GM19463 (cell line): ENCODE measurements around the gene GP1BB.

Experiments
- ATAC-seq: cut with Tn5 transposase; IDR thresholded peaks from one replicate; pipeline ENCODE4 v1.9.1; 2021; ENCODE audit warnings: mild to moderate bottlenecking, moderate library complexity; ENCODE audit not compliant: unreplicated experiment

Gene GP1BB

DNA sequence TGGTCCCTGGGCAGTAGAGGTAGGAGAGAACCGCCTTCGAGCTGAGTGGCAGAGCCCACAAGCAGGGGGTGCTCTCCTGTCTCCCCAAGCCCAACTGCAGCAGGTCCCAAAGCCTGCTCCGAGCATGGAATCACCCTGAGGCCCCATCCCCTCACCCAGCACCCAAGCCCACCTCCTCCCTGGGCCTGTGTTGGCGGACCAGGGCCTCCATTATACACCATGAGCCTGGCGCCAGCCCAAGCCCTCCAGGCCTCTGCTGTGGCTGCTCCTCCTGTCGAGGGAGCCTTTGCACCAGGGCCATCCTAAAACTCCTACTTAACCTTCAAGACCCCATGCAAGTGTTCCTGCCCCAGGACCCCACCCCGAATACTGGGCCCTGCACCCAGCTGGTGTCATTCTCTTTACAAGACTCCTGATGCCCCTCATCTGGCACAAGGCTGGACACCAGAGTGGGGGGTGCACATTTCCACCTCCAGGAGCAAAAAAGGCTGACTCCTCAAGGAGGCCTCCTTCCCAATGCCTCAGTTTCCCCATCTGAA is 16.6 kb downstream of the GP1BB start:
- ATAC-seq: no peak

DNA sequence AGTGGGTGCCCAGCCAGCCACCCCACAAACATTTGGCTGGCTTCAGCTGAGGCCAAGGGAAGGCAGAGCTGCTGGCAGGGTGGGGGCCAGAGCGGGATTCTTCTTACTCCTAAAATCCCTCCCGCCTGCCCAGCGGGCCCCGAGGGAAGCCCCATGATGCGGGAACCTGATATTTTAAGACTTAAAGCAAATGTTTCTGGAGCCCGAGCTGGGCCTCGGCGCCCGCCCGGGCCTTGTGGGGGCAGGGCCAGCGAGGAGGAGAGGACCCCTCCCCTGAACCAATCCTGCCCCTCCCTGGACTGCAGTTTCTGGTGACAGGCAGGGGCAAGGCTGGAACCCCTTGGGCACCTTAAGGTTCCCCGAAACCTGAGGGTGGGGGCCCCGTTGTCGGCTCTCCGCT is 17.2 kb downstream of the GP1BB start:
- ATAC-seq: no peak

DNA sequence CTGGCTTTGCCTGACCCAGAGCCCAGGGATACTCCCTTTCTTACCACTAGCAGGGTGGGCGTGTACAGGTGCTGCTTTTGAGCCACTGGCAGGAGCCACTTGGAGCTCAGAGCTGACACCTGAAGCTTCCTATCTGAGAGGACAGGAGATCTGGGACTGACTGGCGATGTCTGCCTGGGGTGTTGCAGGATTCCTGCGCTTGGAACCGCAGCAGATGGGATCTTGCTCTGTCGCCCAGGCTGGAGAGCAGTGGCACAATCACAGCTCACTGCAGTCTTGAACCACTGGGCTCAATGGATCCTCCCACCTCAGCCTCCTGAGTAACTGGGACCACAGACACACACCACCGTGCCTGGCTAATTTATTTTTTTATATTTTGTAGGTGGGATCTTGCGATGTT is 17.7 kb downstream of the GP1BB start:
- no peak for ATAC-seq

DNA sequence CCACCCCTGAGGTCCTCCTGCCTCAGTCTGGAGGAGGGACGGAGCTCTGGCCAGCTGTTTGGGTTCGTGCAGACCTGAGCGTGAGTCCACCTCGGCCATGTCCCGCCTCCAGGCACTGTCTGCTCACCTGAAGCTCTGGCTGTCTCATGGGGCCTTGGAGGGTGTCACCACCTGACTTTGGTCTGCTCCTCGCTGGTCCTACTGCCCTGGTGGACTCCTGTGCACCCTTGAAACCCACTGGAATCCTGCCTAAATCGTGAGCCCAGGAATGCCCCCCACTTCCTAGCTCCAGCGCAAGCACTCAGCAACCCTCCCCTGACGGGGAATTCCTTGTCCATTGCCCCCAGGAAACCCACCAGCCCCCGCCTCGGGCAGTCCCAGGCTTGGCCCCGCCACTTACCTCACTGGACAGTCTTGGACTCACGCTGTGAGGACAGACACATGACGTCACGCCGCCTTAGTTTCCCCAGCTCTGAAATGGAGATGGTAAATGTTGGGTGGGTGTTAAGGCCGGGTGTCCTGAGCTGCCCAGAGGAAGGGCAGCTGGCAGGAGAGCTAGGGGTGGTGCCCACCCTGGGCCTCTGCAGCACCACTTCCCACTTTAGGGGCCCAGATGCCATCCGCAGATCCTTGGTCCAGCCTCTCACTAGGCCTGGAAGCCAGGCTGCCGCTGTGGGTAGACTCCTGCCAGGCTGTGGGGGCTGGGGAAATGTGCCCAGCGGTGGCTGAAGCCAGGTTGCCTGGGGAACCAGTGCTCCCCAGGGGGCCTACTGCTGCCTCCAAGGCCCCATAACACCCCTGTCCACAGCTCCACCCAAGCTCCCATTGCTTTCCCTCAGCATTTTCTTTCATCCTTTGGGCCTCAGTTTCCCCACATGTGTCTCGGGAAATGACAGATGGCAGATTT is 19.1 kb downstream of the GP1BB start:
- no peak for ATAC-seq

DNA sequence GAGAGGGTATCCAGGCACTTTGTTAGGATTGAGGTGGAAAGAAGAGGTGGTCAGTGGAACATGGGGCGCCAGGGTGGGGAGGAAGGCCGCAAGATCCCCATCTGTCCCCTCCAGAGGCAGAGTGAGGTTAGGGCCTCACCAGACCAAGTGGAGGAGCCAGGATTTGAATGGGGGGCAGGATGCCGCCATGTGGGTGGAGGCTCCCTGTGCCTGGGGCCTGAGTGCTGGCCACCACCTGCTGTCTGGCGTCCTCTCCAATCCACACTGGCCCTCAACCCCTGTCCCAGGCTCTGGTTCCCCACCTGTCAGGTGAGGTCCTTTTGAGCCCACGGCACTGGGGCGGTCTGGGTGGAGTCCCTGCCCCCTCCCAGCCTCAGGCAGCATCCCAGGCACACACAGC is 19.7 kb downstream of the GP1BB start:
- no peak for ATAC-seq

DNA sequence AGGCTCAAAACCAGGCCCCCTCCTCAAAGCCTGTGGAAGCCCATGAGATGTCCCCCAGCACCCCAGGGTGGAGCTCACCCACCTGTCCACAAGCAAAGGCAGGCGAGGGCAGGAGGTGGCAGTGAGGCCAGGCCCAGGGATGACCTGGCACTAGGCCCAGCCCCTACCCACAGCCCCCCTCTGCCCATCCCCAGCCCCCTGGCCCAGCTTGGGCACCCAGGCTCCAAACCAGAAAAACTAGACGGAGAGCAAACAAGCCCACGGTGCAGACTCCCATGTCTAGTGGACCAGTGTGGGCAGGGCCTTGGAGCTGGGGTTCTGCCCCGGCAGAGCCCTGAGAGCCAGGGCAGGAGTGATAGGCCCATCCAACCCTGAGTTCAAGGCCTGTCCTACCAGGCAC is 20.3 kb downstream of the GP1BB start:
- ATAC-seq: no peak

DNA sequence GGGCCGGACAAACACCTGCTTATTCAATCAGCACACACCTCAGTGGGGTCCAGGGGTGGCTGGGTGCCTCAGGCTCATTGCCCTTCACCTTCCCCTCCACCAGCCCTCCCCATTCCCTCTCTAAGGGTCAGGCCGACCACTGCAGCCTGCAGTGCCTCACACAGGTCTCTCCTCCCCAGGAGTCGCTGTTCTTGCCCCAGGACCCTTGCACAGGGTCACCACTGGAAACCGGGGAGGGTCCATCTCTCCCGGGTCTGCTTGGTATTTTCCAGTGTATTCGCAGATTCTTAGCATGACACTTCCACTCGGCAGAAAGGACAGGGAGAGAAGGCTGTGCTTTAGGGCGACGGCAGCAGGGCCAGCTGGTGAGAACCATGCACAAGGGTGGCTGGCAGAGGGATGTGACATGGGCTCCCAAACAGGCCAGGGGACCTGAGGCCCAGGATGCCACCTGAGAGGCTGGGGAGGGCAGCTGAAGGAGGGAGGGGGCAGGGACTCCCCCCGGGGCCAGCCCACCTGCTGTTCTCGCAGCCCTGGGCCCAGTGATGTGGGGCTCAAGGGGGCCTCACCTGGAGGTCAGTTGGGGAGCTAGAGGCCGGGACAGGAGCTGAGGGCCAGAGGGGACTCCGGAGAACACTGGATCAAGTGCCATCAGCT is 21.1 kb downstream of the GP1BB start:
- no peak for ATAC-seq

DNA sequence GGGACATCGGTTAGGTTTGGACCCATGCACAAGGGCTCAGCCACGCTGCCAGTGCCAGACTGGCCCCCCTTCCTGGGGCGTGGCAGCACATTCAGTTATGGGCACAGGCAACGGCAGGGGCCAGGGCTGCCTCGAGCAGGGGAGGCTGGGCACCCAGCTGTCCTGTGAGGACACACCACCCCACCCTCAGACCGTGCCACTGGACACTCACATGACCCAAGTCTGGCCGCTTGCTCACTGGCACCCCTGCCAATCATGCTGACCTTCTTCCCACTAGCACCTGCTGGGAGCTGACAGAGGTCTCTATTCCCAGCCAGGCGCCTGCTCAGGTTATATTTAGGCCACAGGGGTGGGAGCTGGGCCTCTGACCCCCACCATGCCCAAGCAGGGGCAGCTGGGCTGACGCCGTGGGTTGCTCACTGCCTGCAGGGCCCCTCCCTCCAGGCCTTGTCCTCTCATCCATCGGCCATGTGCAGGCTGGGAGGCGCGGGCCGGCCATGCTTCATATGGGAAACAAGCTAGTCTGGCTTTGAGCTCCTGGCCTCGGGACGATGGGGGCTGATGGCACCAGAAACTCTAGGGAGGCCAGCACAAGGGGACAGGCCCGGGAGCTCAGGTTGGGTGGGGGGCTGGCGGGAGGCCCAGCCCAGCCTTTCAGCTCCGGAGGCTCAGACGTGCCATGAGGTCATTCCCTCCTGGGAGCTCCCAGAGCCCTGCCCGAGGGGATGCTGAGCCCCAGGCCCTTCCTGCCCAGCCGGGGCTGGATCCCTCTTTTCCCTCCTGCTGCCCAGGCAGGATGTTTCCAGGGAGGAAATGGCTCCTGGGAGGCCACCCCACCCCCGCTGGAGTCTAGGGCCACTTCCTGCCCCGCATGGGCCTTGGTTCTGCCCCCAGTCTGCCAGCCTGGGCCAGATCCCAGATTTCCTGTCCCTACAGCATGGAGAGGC is 22.1 kb downstream of the GP1BB start:
- no peak for ATAC-seq

DNA sequence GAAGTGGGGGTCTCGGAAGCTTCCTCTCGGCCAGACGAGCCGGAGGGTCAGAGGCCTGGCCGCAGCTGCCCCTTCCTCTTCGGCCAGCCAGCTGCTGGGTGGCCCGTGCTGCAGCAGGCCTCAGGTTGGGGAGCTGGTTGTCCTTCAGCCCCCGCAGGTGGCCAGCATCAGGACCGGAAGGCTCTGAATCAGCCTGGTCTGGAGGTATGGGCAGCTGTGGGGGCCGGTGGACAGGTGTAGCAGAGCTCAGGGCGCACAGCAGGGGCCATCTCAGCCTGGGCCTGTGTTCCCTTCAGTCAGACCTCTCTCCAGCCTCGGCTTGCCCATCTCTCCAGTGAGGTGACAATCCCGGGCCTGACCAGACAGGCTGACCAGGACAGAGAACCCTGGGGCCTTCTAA is 23.4 kb downstream of the GP1BB start:
- ATAC-seq: no peak

DNA sequence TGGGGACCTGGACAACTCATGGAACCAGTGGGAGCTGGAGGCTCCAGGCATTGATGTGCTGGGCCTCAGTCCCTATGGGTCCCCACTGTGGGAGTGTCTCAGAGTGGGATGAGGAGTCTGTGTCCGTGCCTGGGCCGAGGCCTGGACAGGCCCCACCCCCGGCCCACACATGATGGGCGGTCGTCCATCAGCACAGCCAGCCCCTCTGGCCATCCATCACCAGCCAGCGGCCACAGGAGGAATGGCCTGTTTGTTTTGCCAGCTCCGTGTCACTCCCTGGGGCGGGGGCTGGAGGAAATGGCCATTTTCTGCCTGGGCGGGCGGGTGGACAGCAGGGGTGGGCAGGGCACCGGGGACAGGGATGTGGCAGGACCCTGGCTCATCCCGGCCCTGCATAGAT is 24.2 kb downstream of the GP1BB start:
- no peak for ATAC-seq

DNA sequence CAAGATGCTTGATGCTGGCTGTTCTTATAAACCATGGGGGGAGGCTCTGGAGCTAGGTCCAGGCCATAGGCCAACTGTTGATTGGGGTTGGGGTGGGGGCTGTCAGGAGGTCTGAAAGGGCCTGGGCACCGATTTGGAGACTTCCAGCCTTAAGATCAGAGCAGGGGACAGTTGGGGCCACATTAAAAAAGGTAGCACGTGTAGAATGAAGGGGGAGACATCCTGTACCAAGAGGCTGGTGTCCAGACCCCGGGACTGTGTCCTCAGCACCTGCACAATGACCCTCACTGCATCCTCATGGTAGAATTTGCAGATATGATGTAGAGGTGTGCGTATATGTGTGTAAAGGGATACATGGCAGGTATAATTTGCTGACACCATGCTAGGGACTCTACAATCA is 24.8 kb downstream of the GP1BB start:
- ATAC-seq: no peak

DNA sequence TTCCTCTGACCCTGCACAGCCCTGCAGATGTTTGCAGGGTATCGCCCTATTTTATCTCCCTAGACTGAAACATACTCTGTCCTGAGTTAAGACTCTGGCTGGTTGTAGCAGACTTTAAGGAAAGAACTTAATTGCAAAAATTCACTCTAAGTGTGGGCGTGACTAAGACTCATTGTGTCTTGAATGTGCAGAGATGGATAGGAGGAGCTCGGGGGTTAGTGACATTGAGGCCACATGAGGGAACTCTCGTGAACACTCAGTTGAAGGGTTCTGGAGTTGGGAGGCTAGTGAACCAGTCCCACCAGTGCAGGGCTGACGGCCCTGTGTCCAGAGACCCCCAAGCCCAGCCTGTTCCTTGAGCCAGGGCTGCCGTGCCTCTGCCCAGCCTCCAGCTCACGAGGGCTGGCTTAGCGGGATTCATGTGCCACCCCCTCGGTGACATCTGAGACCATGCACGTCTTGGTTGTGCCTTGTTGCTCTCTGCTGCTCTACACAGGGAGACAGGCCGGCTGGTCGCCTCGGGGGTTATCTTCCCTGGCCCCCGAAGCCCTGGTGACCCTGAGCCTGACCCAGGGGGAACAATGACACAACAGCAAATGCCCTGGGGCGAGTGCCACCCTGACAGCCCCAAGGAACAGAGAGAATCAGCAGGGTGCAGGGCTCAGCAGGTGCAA is 25.8 kb downstream of the GP1BB start:
- ATAC-seq: no peak

DNA sequence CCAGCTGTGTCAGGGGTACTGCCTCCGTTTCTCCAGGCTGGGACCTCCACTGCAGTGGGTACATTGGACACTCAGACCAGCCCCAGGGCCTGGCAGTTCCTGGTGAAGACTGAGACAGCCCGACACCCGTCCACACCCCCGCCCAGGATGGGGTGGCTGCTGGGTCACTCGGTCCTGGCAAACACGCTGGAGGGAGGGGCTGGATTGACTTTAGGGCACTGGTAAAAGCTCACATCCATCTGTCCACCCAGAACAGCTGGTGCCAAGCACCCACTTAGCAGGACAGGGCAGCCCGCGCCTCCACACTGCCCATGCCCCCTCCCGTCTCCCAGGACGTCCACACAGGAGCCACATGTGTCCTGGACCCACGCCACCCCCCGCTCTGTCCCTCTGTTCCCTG is 26.5 kb downstream of the GP1BB start:
- no peak for ATAC-seq

DNA sequence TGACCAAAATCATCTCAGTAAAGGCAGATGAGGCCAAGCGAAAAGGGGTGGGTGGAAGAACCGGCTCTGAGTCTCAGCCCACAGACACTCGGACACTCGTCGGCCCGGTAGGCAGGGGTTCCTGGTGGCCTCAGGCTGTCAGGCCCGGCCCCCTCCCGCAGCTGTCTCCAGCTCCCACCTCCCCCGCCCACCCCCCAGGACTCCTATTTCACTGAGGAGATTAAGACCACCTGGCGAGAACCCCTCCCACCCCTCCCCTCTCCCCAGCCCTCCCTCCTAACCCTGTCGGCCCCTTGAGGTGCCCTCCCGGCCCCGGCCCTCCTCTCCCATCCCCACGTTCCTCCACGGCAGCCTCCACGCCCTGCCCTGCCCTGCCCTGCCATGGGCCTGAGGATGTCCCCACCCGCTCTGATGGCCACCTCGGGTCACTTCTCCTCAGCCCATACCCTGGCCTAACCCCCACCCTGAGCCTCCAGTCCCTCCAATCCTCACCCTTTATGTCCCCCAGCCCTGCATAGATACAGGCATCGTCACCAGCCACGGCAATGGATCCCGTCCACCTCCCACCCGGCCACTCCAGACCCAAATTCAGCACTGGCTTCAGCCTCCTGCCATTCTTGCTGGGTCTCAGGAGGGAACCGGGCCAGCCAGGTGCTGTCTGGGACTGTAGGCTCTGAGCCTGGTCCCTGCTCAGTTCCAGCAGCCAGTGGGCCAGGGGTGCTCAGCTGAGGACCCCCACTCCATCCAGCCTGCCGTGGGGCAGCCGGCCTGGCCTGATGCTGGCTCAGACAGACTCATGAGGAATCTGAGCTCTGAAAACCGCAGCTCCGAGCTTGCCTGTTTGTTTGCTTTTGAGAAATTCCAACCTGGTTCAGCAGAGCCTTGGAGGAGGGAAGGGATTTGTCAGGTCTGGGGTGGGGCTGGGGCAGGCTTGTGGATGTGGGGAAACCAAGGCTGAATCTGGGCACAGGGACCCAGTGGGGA is 27.5 kb downstream of the GP1BB start:
- no peak for ATAC-seq

DNA sequence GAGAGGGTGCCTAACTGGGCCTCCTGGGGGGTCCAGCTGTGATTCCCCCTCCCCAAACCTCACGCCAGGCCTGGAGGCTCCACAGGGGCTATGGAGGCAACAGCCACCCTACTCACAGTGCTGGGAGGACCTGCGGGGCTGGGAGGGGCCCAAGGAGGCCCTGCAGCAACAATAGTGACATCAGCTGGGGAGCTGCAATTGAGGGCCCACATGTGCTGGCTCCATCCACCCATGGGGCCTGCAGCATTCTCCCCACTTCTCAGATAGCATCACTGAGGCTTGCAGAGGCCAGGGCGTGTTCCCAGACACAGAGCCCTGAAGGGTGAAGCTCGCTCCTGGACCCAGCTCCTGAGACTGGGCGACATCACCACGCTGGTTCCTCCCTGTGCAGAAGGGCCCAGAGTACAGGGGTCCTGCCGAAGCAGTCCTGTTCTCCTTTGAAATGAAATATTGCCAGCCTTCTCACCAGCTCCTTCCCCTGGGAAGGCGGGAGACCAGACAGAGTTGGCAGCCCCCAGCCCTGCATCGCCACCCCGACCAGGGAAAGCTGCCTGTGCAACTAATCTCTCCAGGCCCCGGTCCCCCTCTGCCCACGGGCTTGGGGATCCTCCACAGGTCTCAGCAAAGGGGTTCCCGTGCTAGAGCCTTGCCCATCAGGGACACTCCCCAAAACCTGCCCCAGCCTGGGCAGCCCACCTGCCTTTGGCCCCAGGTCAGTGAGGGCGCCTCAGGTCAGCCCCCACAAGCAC is 28.3 kb downstream of the GP1BB start:
- no peak for ATAC-seq

DNA sequence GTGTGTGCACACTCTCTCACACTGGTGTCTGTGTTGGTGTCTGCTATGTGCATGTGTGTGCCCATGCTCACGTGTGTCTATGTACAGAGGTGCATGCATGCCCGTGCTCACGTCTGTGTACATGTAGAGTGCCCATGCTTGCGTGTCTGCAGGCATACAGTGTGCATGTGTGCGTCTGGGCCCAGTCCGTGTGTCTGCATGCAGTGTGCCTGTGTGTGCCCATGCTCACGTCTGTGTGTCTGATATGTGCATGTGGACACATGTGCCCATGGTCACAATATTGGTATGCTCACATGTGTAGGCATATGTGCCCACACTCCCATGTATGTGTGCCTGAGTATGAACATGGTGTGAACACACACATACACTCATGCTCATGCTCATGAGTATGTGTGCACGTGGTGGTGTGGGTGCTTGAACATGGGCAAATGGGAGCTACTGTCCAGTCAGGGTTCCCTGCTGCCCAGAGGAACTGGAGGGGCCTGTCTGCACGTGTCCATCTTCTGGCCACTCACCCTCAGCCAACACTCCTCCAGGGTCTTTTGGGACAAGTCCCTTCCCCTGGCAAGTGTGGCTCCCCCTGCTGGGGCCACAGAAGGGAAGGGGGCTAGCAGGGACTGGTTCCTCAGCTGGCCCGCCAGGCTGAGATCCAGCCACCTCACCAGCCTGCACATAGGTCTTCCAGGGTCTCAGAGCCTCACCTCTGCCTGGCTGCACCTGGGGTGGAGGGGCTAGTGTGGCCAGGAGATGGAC is 29.9 kb downstream of the GP1BB start:
- no peak for ATAC-seq

DNA sequence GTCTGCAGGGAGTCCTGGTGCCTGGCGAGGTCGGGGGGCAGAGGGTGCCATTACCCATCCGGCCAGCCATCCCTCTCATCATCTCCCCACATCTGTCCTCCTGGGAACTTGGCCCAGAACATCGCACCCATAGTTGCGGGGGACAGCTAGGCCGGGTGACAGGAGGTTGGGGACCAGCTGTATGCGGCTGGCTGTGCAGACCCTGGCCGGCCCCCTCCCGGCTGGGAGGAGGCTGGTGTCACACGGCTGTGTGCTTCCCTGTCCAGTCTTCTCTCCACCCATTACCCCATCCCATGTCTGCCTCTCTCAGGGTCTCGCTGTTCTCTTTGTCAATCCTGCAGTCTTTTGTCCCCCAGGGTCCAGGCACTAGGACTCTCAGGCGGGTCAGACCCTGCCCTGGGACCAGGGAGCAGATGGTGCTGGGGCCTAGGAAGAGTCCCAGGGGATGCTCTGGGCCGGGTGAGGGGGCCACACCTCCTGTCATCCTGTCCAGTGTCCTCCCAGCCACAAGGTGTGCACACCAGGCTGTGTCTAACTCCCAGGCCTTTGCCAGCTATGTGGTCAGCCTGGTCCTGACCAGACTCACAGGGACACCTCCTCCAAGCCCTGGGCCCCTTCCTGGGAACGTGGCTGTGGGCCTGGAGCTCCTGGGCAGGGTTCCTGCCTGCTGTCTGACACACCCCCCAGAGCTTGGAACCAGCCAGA is 30.8 kb downstream of the GP1BB start:
- ATAC-seq: no peak
